Fibroblast of lung (primary cell): Measurements from ENCODE around the gene TSNAX.

Experiments used
- EZH2 ChIP-seq: IDR thresholded peaks from 2 replicates; pipeline ENCODE4 v1.5.1; 2012; ENCODE audit warnings: low read length, control low read depth, mild to moderate bottlenecking; ENCODE audit errors: missing control alignments
- TF ChIP-seq, protein P1 (sequence below), 2 donors: IDR thresholded peaks in 1 of 2; conservative IDR thresholded peaks in 1 of 2; 1 replicate in 1 of 2; 2 replicates in 1 of 2; pipeline ENCODE4 v1.5.1; 2011 to 2012; ENCODE audit warnings: low read length in 2 of 2, control low read depth in 1 of 2, inconsistent platforms in 1 of 2, low read depth in 1 of 2, mild to moderate bottlenecking in 1 of 2

GRCh38 chr1:231494439-231495110 lies 33.9 kb upstream of the TSNAX start:
- TF ChIP-seq, protein P1, sequence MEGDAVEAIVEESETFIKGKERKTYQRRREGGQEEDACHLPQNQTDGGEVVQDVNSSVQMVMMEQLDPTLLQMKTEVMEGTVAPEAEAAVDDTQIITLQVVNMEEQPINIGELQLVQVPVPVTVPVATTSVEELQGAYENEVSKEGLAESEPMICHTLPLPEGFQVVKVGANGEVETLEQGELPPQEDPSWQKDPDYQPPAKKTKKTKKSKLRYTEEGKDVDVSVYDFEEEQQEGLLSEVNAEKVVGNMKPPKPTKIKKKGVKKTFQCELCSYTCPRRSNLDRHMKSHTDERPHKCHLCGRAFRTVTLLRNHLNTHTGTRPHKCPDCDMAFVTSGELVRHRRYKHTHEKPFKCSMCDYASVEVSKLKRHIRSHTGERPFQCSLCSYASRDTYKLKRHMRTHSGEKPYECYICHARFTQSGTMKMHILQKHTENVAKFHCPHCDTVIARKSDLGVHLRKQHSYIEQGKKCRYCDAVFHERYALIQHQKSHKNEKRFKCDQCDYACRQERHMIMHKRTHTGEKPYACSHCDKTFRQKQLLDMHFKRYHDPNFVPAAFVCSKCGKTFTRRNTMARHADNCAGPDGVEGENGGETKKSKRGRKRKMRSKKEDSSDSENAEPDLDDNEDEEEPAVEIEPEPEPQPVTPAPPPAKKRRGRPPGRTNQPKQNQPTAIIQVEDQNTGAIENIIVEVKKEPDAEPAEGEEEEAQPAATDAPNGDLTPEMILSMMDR (conservative IDR thresholded peaks at IDR 0.05 in 1 of 2, IDR thresholded peaks at IDR 0.05 in 1 of 2; ENCODE audit: low read depth in 1 of 2, low read length in 2 of 2), result no peak
- TF ChIP-seq EZH2, result no peak
